H9 (cell line): Measurements from ENCODE around the gene HEATR5A. TPM values are rescaled to one million over a fixed set of nuclear protein-coding genes. Genes with fewer than 3 reads are reported as not detected.

Source experiments
- DNase-seq: peaks from one replicate; pipeline ENCODE4 v3.0.0-alpha.2; 2017
- H2AFZ ChIP-seq: one replicate; pipeline ENCODE4 v1.6.1; 2013; ENCODE audit warnings: mild to moderate bottlenecking, low read length, control low read depth, moderate library complexity
- H2AK5ac ChIP-seq: 2 replicates; pipeline ENCODE4 v1.6.1; 2013; ENCODE audit warnings: low read length, control low read depth, mixed read lengths; ENCODE audit not compliant: insufficient read length
- H2BK120ac ChIP-seq: one replicate; pipeline ENCODE4 v1.6.1; 2013; ENCODE audit warnings: low read depth, mild to moderate bottlenecking, low read length, control low read depth, inconsistent platforms; ENCODE audit not compliant: poor library complexity, severe bottlenecking
- H2BK12ac ChIP-seq: 2 replicates; pipeline ENCODE4 v1.6.1; 2013; ENCODE audit warnings: low read length, control low read depth, mixed read lengths, low read depth; ENCODE audit not compliant: insufficient read length
- H2BK15ac ChIP-seq: 2 replicates; pipeline ENCODE4 v1.6.1; 2013; ENCODE audit warnings: low read depth, low read length, control low read depth
- H2BK20ac ChIP-seq: one replicate; pipeline ENCODE4 v1.6.1; 2013; ENCODE audit warnings: low read depth, mild to moderate bottlenecking, low read length, control low read depth, inconsistent platforms; ENCODE audit not compliant: poor library complexity, severe bottlenecking
- H2BK5ac ChIP-seq: 2 replicates; pipeline ENCODE4 v1.6.1; 2013; ENCODE audit warnings: low read length, control low read depth, mixed read lengths; ENCODE audit not compliant: insufficient read length
- H3K14ac ChIP-seq: 2 replicates; pipeline ENCODE4 v1.6.1; 2013; ENCODE audit warnings: low read length, control low read depth; ENCODE audit not compliant: insufficient read depth
- H3K18ac ChIP-seq: 2 replicates; pipeline ENCODE4 v1.6.1; 2013; ENCODE audit warnings: low read depth, mild to moderate bottlenecking, mixed read lengths, low read length, control low read depth; ENCODE audit not compliant: insufficient read length
- H3K23ac ChIP-seq: 2 replicates; pipeline ENCODE4 v1.6.1; 2013; ENCODE audit warnings: low read length, control low read depth, mixed read lengths, low read depth; ENCODE audit not compliant: insufficient read length
- H3K23me2 ChIP-seq: 2 replicates; pipeline ENCODE4 v1.6.1; 2013; ENCODE audit warnings: low read depth, mild to moderate bottlenecking, mixed read lengths, low read length, control low read depth; ENCODE audit not compliant: insufficient read length, poor library complexity, severe bottlenecking
- H3K27ac ChIP-seq: 2 replicates; pipeline ENCODE4 v1.5.1; 2013; ENCODE audit warnings: low read length, control low read depth, mixed read lengths, low read depth; ENCODE audit not compliant: insufficient read length
- H3K27me3 ChIP-seq: 2 replicates; pipeline ENCODE4 v1.6.1; 2013; ENCODE audit warnings: low read length, control low read depth, inconsistent platforms; ENCODE audit not compliant: insufficient read depth
- H3K4ac ChIP-seq: 2 replicates; pipeline ENCODE4 v1.6.1; 2013; ENCODE audit warnings: low read depth, mild to moderate bottlenecking, control low read depth, inconsistent platforms, low read length, moderate library complexity
- H3K4me1 ChIP-seq: 2 replicates; pipeline ENCODE4 v1.6.1; 2013; ENCODE audit warnings: low read length, control low read depth, inconsistent platforms; ENCODE audit not compliant: insufficient read depth
- H3K4me2 ChIP-seq: 2 replicates; pipeline ENCODE4 v1.6.1; 2013; ENCODE audit warnings: low read length, control low read depth, mixed read lengths; ENCODE audit not compliant: insufficient read length, insufficient read depth
- H3K56ac ChIP-seq: 2 replicates; pipeline ENCODE4 v1.6.1; 2013; ENCODE audit warnings: low read depth, mild to moderate bottlenecking, mixed read lengths, low read length, control low read depth; ENCODE audit not compliant: insufficient read length
- H3K79me1 ChIP-seq: 2 replicates; pipeline ENCODE4 v1.6.1; 2013; ENCODE audit warnings: low read depth, mild to moderate bottlenecking, moderate library complexity, low read length, control low read depth, inconsistent platforms; ENCODE audit not compliant: insufficient read depth, poor library complexity, severe bottlenecking
- H3K79me2 ChIP-seq: 2 replicates; pipeline ENCODE4 v1.6.1; 2013; ENCODE audit warnings: low read length, control low read depth, inconsistent platforms; ENCODE audit not compliant: insufficient read depth
- H3K9ac ChIP-seq: 2 replicates; pipeline ENCODE4 v1.6.1; 2013; ENCODE audit warnings: low read length, control low read depth, mixed read lengths; ENCODE audit not compliant: insufficient read length; ENCODE audit errors: extremely low read depth
- H3K9me3 ChIP-seq: one replicate; pipeline ENCODE4 v1.6.1; 2013; ENCODE audit warnings: low read depth, low read length, inconsistent platforms; ENCODE audit not compliant: control insufficient read depth
- H3T11ph ChIP-seq: one replicate; pipeline ENCODE4 v1.6.1; 2013; ENCODE audit warnings: mild to moderate bottlenecking, low read length, control low read depth, inconsistent platforms
- H4K20me1 ChIP-seq: one replicate; pipeline ENCODE4 v1.6.1; 2013; ENCODE audit not compliant: control insufficient read depth, insufficient read length, insufficient read depth
- H4K5ac ChIP-seq: 2 replicates; pipeline ENCODE4 v1.6.1; 2013; ENCODE audit warnings: low read depth, mild to moderate bottlenecking, mixed read lengths, low read length, control low read depth; ENCODE audit not compliant: insufficient read length
- H4K8ac ChIP-seq: replicated peaks from 2 replicates; pipeline ENCODE4 v1.6.1; 2013; ENCODE audit warnings: low read length, control low read depth, mixed read lengths, low read depth; ENCODE audit not compliant: insufficient read length
- H4K91ac ChIP-seq: 2 replicates; pipeline ENCODE4 v1.6.1; 2013; ENCODE audit warnings: low read depth, mild to moderate bottlenecking, moderate library complexity, mixed read lengths, low read length, control low read depth; ENCODE audit not compliant: insufficient read length
- H3K27ac Mint-ChIP-seq, 3 experiments: 2 replicates in 2 of 3; 3 replicates in 1 of 3; pipeline ENCODE4 v1.8.0; 2020 to 2021; ENCODE audit warnings: mixed read lengths in 3 of 3, mild to moderate bottlenecking in 1 of 3, moderate library complexity in 1 of 3
- H3K27me3 Mint-ChIP-seq: 2 replicates; pipeline ENCODE4 v1.8.0; 2021; ENCODE audit warnings: low read depth, mild to moderate bottlenecking, moderate library complexity, mixed read lengths
- H3K36me3 Mint-ChIP-seq, 3 experiments: 2 replicates in 2 of 3; 3 replicates in 1 of 3; pipeline ENCODE4 v1.8.0; 2020 to 2021; ENCODE audit warnings: low read depth in 3 of 3, mixed read lengths in 3 of 3; ENCODE audit not compliant: insufficient read depth in 1 of 3
- H3K4me1 Mint-ChIP-seq, 2 experiments: 2 replicates each; pipeline ENCODE4 v1.8.0; 2020; ENCODE audit warnings: mixed read lengths in 2 of 2
- H3K4me3 Mint-ChIP-seq, 2 experiments: 2 replicates in 1 of 2; 3 replicates in 1 of 2; pipeline ENCODE4 v1.8.0; 2020 to 2021; ENCODE audit warnings: mild to moderate bottlenecking in 2 of 2, mixed read lengths in 2 of 2, moderate library complexity in 1 of 2
- H3K9me3 Mint-ChIP-seq, 2 experiments: 2 replicates in 1 of 2; 3 replicates in 1 of 2; pipeline ENCODE4 v1.8.0; 2020; ENCODE audit warnings: mild to moderate bottlenecking in 2 of 2, mixed read lengths in 2 of 2, moderate library complexity in 1 of 2
- CTCF ChIP-seq: fragments of 200-600 bp; sonication (generic); conservative IDR thresholded peaks from 3 replicates; pipeline ENCODE4 v1.8.0; 2021; ENCODE audit warnings: antibody characterized with exemption, mild to moderate bottlenecking
- WGBS: extraction: QIAGEN DNeasy Blood & Tissue Kit; methylation state at CpG from one replicate; pipeline ENCODE4 v1.1.7; 2013; ENCODE audit warnings: missing lambda C conversion rate, low lambda C conversion rate, mixed read lengths; ENCODE audit not compliant: insufficient read length; ENCODE audit errors: extremely low coverage; 5-methylcytosine and 5-hydroxymethylcytosine counted together
- total RNA-seq: library from RNA; stranded (reverse); gene quantifications from 2 replicates; pipeline ENCODE4 v1.2.1, GENCODE V29; 2021

HEATR5A gene
- total RNA-seq, 1 experiment from 2014 or later: 21.2 TPM

- no peak overlapping the region for H4K8ac ChIP-seq
- Mint-ChIP-seq H3K9me3 (peaks cover 8 to 13% of the 10 kb centered on the region in 2 experiments; a peak in 4 of 5 replicates), H3K27ac (no peak overlapping the region), H3K4me1 (no peaks in the 10 kb centered on the region), H3K36me3 (peaks cover 15 to 18% (median 18%) of the 10 kb centered on the region in 3 experiments), H3K4me3 (no peak overlapping the region), H3K27me3 (no peaks in the 10 kb centered on the region)
- no peak overlapping the region for H4K91ac ChIP-seq
- no peak overlapping the region for H3K4ac ChIP-seq
- H3K23ac ChIP-seq: no peak overlapping the region
- no peak overlapping the region for H2AFZ ChIP-seq
- H3K27me3 ChIP-seq: no peaks in the 10 kb centered on the region
- no peak overlapping the region for H2BK120ac ChIP-seq
- no peak overlapping the region for H2BK15ac ChIP-seq
- no peaks in the 10 kb centered on the region for H3K4me1 ChIP-seq
- H3K9ac ChIP-seq: no peak overlapping the region
- no peak overlapping the region for H2BK12ac ChIP-seq
- H3K79me2 ChIP-seq: no peaks in the 10 kb centered on the region
- no peak overlapping the region for H3K56ac ChIP-seq
- no peak overlapping the region for H2AK5ac ChIP-seq
- H3K27ac ChIP-seq: no peak overlapping the region
- H3K14ac ChIP-seq: no peak overlapping the region
- H3K18ac ChIP-seq: no peak overlapping the region
- no peaks in the 10 kb centered on the region for H3K23me2 ChIP-seq
- no peak for TF ChIP-seq CTCF
- no peak for DNase-seq
- H3T11ph ChIP-seq: no peak overlapping the region
- H2BK20ac ChIP-seq: no peak overlapping the region
- no peaks in the 10 kb centered on the region for H3K9me3 ChIP-seq
- no peaks in the 10 kb centered on the region for H3K79me1 ChIP-seq
- no peak overlapping the region for H3K4me2 ChIP-seq
- no CpG with 5 or more reads among the region's 2 CpGs for WGBS
- H4K5ac ChIP-seq: no peak overlapping the region
- no peaks in the 10 kb centered on the region for H4K20me1 ChIP-seq
- H2BK5ac ChIP-seq: no peak overlapping the region
These were observed 83.0 kb downstream of the HEATR5A start for GRCh38 chr14:31337331-31337730.
